NCI-H1436 treated with DMSO at 0.1 percent for 48 hours (cell line): ENCODE measurements around the gene SEMA5B.

Experiments
- DNase-seq: peaks from one replicate; lab custom pipeline; 2025; lab: John Stamatoyannopoulos, UW

The SEMA5B gene

GRCh38 chr3:123027292-123028232, at the start of gene SEMA5B:
Gene SEMA5B, minus strand, starts transcription at chr3:123027763. Its CDS starts 66,500 bp downstream, at chr3:122961263.
- no peak for DNase-seq

GRCh38 chr3:123076496-123077418, 49.2 kb upstream of the SEMA5B start:
- peak; percentile 22 for DNase-seq

GRCh38 chr3:123076112-123076495, 48.5 kb upstream of the SEMA5B start:
- no peak for DNase-seq

- DNase-seq = no peak
Observed at GRCh38 chr3:123075359-123075758, 47.8 kb upstream of the SEMA5B start.

GRCh38 chr3:123072564-123072963, 45.0 kb upstream of the SEMA5B start:
- no peak for DNase-seq

GRCh38 chr3:123072152-123072551, 44.6 kb upstream of the SEMA5B start:
- no peak for DNase-seq

GRCh38 chr3:123071581-123071980, 44.0 kb upstream of the SEMA5B start:
- no peak for DNase-seq

GRCh38 chr3:123071146-123071545, 43.6 kb upstream of the SEMA5B start:
- no peak for DNase-seq

GRCh38 chr3:123070510-123070909, 42.9 kb upstream of the SEMA5B start:
- DNase-seq = no peak

- DNase-seq = no peak
Observed at GRCh38 chr3:123068601-123069381, 41.2 kb upstream of the SEMA5B start.

- no peak for DNase-seq
Observed at GRCh38 chr3:123067689-123068600, 40.4 kb upstream of the SEMA5B start.

GRCh38 chr3:123066896-123067688, 39.5 kb upstream of the SEMA5B start, which contains the start of gene PDIA5:
Gene PDIA5, plus strand, starts transcription at chr3:123067025. Its CDS starts 140 bp downstream, at chr3:123067165.
- DNase-seq = peak; percentile 64

GRCh38 chr3:123066599-123066895, 39.0 kb upstream of the SEMA5B start:
- no peak for DNase-seq

- DNase-seq = no peak
Observed at GRCh38 chr3:123064914-123065313, 37.4 kb upstream of the SEMA5B start.

GRCh38 chr3:123064506-123064905, 36.9 kb upstream of the SEMA5B start:
- no peak for DNase-seq

GRCh38 chr3:123063034-123063433, 35.5 kb upstream of the SEMA5B start:
- DNase-seq = no peak

GRCh38 chr3:123061856-123062255, 34.3 kb upstream of the SEMA5B start:
- no peak for DNase-seq

GRCh38 chr3:123060054-123060453, 32.5 kb upstream of the SEMA5B start:
- no peak for DNase-seq

- no peak for DNase-seq
Observed at GRCh38 chr3:123058505-123058904, 30.9 kb upstream of the SEMA5B start.

- DNase-seq = no peak
Observed at GRCh38 chr3:123055352-123055751, 27.8 kb upstream of the SEMA5B start.
